ENCODE measurements around the gene PLEKHJ1.

PLEKHJ1 gene

DNA sequence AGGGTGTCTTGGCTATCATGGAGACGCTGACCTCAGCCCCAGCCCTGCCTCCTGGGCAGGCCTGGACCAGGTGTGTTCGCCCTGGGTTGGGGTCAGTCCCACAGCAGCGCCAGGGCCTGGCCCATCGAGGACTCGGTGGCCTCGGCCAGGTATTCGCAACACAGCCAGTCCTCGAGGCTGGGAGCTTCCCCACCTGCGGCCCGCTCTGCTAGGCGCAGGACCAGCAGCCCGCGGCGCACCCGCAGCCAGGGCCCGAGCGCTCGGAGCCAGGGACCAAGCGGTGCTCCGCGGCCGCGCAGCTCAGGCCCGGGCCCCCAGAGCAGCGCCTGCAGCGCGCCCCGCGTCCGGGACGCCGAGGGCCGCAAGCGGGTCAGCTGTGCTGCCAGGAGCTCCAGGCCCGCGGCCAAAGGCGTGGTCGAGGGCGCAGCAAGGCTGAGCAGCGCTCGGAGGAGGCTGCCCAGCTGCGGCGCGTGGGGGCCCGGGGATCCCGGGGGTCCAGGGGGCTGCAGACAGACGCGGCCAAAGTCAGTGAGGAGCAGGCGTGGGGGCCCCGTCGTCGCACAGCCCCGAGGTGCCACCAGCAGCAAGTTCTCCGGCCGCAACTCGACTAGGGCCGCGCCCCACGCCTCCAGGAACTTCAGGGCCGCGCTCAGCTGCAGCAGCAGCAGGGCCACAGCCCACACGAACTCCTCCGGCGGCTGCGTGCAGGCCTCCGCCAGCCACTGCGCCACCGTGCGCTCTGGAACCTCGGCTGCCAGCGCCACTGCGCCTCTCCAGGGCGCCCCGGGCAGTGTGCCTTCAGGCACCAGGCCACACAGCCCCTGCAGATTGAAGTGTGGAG is 39.7 kb upstream of the PLEKHJ1 start:
- no peak; the same call in 1 of the 2 replicates for TF ChIP-seq POLR2AphosphoS5 (IDR thresholded peaks at IDR 0.05; ENCODE audit: low read depth, low read length)
- no peak for TF ChIP-seq POLR2A (IDR thresholded peaks at IDR 0.05; ENCODE audit: low read depth, low read length)
- no peak for TF ChIP-seq TAF1 (IDR thresholded peaks at IDR 0.05; ENCODE audit: borderline replicate concordance, low read depth, low read length)
- DNase-seq (ENCODE audit: insufficient read length) (no peak), FAIRE-seq (no peak)

GRCh38 chr19:2274931-2275535 is 38.9 kb upstream of the PLEKHJ1 start:
- FAIRE-seq (peak; percentile 24), DNase-seq (ENCODE audit: insufficient read length) (no peak)
- TF ChIP-seq POLR2A (IDR thresholded peaks at IDR 0.05; ENCODE audit: low read depth, low read length): no peak
- TF ChIP-seq POLR2AphosphoS5 (IDR thresholded peaks at IDR 0.05; ENCODE audit: low read depth, low read length): no peak
- no peak for TF ChIP-seq TAF1 (IDR thresholded peaks at IDR 0.05; ENCODE audit: borderline replicate concordance, low read depth, low read length)

DNA sequence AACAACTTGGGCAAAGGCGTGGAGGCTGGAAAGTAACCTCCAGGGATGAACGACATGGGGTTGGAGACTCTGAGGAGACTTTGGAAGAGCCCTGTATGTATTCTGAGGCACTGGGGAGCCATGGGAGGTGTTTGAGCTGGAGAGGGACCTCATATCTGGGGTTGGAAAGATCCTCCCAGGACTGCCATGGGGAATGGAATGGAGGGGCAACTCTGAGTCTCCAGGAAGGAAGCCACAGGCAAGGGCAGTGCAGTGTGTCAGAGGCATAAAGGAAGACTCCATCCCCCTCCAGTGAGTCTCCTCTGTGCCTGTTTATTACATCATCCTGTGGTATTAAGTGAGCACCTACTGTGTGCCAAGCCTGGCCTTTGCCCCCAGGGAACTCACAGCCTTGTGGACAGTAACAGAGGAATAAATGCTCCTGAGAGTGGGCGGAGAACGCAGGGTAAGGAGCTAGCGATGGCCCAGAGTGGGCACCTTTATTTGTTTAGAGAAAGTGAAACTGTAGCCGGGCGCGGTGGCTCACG is 38.1 kb upstream of the PLEKHJ1 start:
- DNase-seq (ENCODE audit: insufficient read length) (no peak), FAIRE-seq (no peak)
- TF ChIP-seq POLR2A (IDR thresholded peaks at IDR 0.05; ENCODE audit: low read depth, low read length): no peak

- DNase-seq (ENCODE audit: insufficient read length) (peak; percentile 97), FAIRE-seq (peak; percentile 94)
- TF ChIP-seq POLR2A (IDR thresholded peaks at IDR 0.05; ENCODE audit: low read depth, low read length): peak; percentile 63; the same call in 1 of the 2 replicates
- peak; percentile 63; the same call in 1 of the 2 replicates for TF ChIP-seq POLR2AphosphoS5 (IDR thresholded peaks at IDR 0.05; ENCODE audit: low read depth, low read length)
- no peak for TF ChIP-seq TAF1 (IDR thresholded peaks at IDR 0.05; ENCODE audit: borderline replicate concordance, low read depth, low read length)
Measured at GRCh38 chr19:2273356-2274184, 37.4 kb upstream of the PLEKHJ1 start.

- peak; percentile 56 for FAIRE-seq
- no peak for DNase-seq (ENCODE audit: insufficient read length)
- TF ChIP-seq TAF1 (IDR thresholded peaks at IDR 0.05; ENCODE audit: borderline replicate concordance, low read depth, low read length) (no peak), POLR2A (IDR thresholded peaks at IDR 0.05; ENCODE audit: low read depth, low read length) (no peak; the same call in 1 of the 2 replicates), POLR2AphosphoS5 (IDR thresholded peaks at IDR 0.05; ENCODE audit: low read depth, low read length) (no peak)
Measured at GRCh38 chr19:2271234-2272103, 35.3 kb upstream of the PLEKHJ1 start.

GRCh38 chr19:2270423-2271233 is 34.5 kb upstream of the PLEKHJ1 start:
- DNase-seq (ENCODE audit: insufficient read length) (no peak), FAIRE-seq (peak; percentile 88)

DNA sequence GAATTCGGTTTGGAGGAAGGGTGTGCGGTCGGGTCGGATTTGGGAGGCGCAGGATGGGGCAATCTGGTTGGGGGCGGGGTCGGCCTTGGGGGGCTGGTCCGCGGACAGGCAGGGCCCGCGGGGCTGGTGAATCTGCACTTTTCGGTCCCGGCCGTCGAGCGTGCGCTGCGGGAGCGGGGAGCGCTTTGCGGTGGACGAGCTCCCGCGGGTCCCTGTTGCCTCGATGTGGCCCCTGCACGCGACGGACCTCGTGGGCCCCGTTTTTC is 34.0 kb upstream of the PLEKHJ1 start:
- no peak for TF ChIP-seq TAF1 (IDR thresholded peaks at IDR 0.05; ENCODE audit: borderline replicate concordance, low read depth, low read length)
- peak; percentile 7; the same call in 1 of the 2 replicates for TF ChIP-seq POLR2A (IDR thresholded peaks at IDR 0.05; ENCODE audit: low read depth, low read length)
- DNase-seq (ENCODE audit: insufficient read length): no peak
- no peak for FAIRE-seq

More at GRCh38 chr19:2270423-2271233, 34.5 kb upstream of the PLEKHJ1 start:
- TF ChIP-seq POLR2A (IDR thresholded peaks at IDR 0.05; ENCODE audit: low read depth, low read length) (peak; percentile 32; the same call in 1 of the 2 replicates), POLR2AphosphoS5 (IDR thresholded peaks at IDR 0.05; ENCODE audit: low read depth, low read length) (no peak), TAF1 (IDR thresholded peaks at IDR 0.05; ENCODE audit: borderline replicate concordance, low read depth, low read length) (0 out of 2 replicates have a peak, but pooled peaks have one; percentile 54)

DNA sequence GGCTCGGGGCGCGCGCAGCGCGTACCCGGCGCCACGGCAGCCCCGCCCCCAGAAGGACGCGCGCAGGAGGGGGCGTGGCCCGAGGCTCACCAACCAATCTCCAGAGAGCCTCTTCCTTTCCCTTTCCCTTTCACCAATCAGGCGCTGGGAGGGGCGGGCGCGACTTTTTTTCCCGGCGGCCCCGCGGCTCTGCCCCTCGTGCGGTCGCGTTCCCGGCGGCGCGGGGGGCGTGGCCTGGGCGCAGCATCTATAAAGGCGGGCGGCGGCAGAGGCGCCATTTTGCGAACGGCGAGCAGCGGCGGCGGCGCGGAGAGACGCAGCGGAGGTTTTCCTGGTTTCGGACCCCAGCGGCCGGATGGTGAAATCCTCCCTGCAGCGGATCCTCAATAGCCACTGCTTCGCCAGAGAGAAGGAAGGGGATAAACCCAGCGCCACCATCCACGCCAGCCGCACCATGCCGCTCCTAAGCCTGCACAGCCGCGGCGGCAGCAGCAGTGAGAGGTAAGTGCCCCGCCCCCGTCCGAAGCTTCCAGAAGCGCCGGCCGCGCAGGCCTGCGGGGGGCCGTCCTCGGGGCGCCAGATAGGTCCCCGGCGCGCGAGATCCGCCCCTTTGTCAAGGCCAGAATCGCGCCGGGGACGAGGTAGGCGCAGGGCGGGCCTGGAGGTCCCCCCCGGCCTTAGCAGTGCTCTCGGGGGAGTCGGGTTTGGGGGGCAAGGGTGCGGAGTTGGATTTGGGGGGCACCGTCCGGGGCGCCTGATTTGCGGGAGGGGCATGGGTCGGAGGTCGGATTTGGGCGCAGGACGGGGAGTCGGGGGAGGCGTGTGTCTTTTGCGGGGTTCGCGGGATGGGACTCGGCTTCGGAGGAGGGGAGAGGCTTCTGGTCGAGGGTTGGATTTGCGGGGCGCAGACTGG is 33.4 kb upstream of the PLEKHJ1 start:
- FAIRE-seq (peak; percentile 95), DNase-seq (ENCODE audit: insufficient read length) (peak; percentile 98)
- TF ChIP-seq POLR2A (IDR thresholded peaks at IDR 0.05; ENCODE audit: low read depth, low read length) (peak; percentile 99), TAF1 (IDR thresholded peaks at IDR 0.05; ENCODE audit: borderline replicate concordance, low read depth, low read length) (peak; percentile 99), POLR2AphosphoS5 (IDR thresholded peaks at IDR 0.05; ENCODE audit: low read depth, low read length) (peak; percentile 98)

GRCh38 chr19:2268861-2269243 is 32.7 kb upstream of the PLEKHJ1 start:
- DNase-seq (ENCODE audit: insufficient read length): no peak
- TF ChIP-seq TAF1 (IDR thresholded peaks at IDR 0.05; ENCODE audit: borderline replicate concordance, low read depth, low read length) (no peak), POLR2AphosphoS5 (IDR thresholded peaks at IDR 0.05; ENCODE audit: low read depth, low read length) (no peak), POLR2A (IDR thresholded peaks at IDR 0.05; ENCODE audit: low read depth, low read length) (no peak)
- FAIRE-seq: no peak
